DOHH2 (cell line): ENCODE data around the gene GOLGA6L24.
"Not testable (repeated sequence)": the region's sequence is repeated elsewhere in the genome, so short reads cannot be mapped to it uniquely, and the experiment has no call there.

Experiments
- H3F3A ChIP-seq: fragments of 200-600 bp; sonication (generic), shearing (Covaris generic); 2 replicates; pipeline ENCODE4 v1.6.0; 2016; ENCODE audit warnings: antibody characterized with exemption, mild to moderate bottlenecking; ENCODE audit not compliant: control insufficient read depth, insufficient read depth
- H3K27ac ChIP-seq: fragments of 200-600 bp; sonication (generic); 2 replicates; pipeline ENCODE4 v1.5.1; 2014; ENCODE audit warnings: low read depth, mild to moderate bottlenecking, low read length, moderate library complexity
- H3K27me3 ChIP-seq: fragments of 200-600 bp; sonication (generic); 2 replicates; pipeline ENCODE4 v1.6.1; 2014; ENCODE audit warnings: mild to moderate bottlenecking, low read length, mixed read lengths; ENCODE audit not compliant: control insufficient read depth
- H3K36me3 ChIP-seq: fragments of 200-600 bp; sonication (generic); 2 replicates; pipeline ENCODE4 v1.6.1; 2014; ENCODE audit warnings: mild to moderate bottlenecking, low read length, moderate library complexity, mixed read lengths; ENCODE audit not compliant: control insufficient read depth
- H3K4me1 ChIP-seq: fragments of 200-600 bp; sonication (generic); 2 replicates; pipeline ENCODE4 v1.6.1; 2014; ENCODE audit warnings: mild to moderate bottlenecking, low read length, mixed read lengths; ENCODE audit not compliant: control insufficient read depth
- H3K4me2 ChIP-seq: fragments of 200-600 bp; sonication (generic); 2 replicates; pipeline ENCODE4 v1.6.0; 2014; ENCODE audit warnings: mild to moderate bottlenecking, low read length, moderate library complexity
- H3K4me3 ChIP-seq: fragments of 200-600 bp; sonication (generic); 2 replicates; pipeline ENCODE4 v1.5.1; 2014; ENCODE audit warnings: mild to moderate bottlenecking, low read length, mixed read lengths
- H3K79me2 ChIP-seq: fragments of 200-600 bp; sonication (generic); 2 replicates; pipeline ENCODE4 v1.6.1; 2014; ENCODE audit warnings: mild to moderate bottlenecking, low read length, mixed read lengths; ENCODE audit not compliant: control insufficient read depth
- H3K9me2 ChIP-seq: fragments of 200-600 bp; sonication (generic); replicated peaks from 2 replicates; pipeline ENCODE4 v1.6.1; 2014; ENCODE audit warnings: mild to moderate bottlenecking, low read length, mixed read lengths; ENCODE audit not compliant: control insufficient read depth
- H3K9me3 ChIP-seq: fragments of 200-600 bp; sonication (generic); 2 replicates; pipeline ENCODE4 v1.6.1; 2014; ENCODE audit warnings: antibody characterized with exemption, low read length, mixed read lengths; ENCODE audit not compliant: control insufficient read depth, insufficient read depth
- H4K20me1 ChIP-seq: fragments of 200-600 bp; sonication (generic); 2 replicates; pipeline ENCODE4 v1.6.0; 2014; ENCODE audit warnings: low read depth, mild to moderate bottlenecking, antibody characterized with exemption, low read length, moderate library complexity; ENCODE audit not compliant: control insufficient read depth, insufficient read depth

GOLGA6L24 gene, protein sequence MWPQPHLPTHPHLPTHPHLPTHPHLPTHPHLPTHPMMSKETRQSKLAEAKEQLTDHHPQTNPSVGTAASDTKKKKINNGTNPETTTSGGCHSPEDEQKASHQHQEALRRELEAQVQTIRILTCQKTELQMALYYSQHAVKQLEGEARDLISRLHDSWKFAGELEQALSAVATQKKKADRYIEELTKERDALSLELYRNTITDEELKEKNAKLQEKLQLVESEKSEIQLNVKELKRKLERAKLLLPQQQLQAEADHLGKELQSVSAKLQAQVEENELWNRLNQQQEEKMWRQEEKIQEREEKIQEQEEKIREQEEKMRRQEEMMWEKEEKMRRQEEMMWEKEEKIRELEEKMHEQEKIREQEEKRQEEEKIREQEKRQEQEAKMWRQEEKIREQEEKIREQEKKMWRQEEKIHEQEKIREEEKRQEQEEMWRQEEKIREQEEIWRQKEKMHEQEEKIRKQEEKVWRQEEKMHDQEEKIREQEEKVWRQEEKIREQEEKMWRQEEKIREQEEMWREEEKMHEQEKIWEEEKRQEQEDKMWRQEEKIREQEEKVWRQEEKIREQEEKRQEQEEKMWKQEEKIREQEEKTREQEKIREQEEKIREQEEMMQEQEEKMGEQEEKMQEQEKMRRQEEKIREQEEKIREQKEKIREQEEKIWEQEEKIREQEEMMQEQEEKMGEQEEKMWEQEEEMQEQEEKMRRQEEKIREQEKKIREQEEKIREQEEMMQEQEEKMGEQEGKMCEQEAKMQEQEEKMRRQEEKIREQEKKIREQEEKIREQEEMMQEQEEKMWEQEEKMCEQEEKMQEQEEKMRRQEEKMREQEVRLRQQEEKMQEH

DNA sequence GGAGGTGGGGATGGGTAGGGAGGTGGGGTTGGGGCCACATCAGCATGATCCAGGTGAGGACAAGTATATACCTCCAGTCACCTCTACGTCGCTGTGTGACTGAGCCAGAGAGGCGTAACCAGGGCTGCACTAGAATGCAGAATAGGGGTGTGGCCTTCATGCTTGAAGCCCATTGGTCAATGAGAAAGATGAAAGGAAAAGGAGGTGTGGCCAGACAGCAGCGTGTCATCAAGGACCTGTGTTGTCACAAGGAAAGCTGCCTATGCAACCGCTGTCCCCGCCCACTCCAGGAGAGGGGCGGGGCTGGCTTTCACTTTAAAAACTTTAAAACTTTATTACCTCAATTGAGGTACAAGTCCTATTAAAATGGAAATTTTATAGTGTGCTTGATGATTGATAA lies at the start of gene GOLGA6L24:
GOLGA6L24 (minus strand) TSS at position 101 of the 400 bp plus-strand sequence; CDS start at position 40, 61 bp downstream.
- H4K20me1 ChIP-seq, H3K27ac ChIP-seq, H3K27me3 ChIP-seq, H3K9me3 ChIP-seq, H3K79me2 ChIP-seq, H3F3A ChIP-seq, H3K4me3 ChIP-seq, H3K9me2 ChIP-seq, H3K4me1 ChIP-seq, H3K4me2 ChIP-seq, H3K36me3 ChIP-seq: not testable (repeated sequence)

- not testable (repeated sequence) for H3K4me2 ChIP-seq, H3K27me3 ChIP-seq, H3K79me2 ChIP-seq, H4K20me1 ChIP-seq, H3K4me3 ChIP-seq, H3K9me2 ChIP-seq, H3K4me1 ChIP-seq, H3K27ac ChIP-seq, H3F3A ChIP-seq, H3K9me3 ChIP-seq, H3K36me3 ChIP-seq
Measured at GRCh38 chr15:28402774-28403435, 45.0 kb upstream of the GOLGA6L24 start.

GRCh38 chr15:28396022-28396421 lies 38.1 kb upstream of the GOLGA6L24 start:
- not testable (repeated sequence) for H3F3A ChIP-seq, H3K4me3 ChIP-seq, H3K4me2 ChIP-seq, H3K36me3 ChIP-seq, H3K4me1 ChIP-seq, H3K79me2 ChIP-seq, H3K27ac ChIP-seq, H4K20me1 ChIP-seq, H3K9me3 ChIP-seq, H3K27me3 ChIP-seq, H3K9me2 ChIP-seq

GRCh38 chr15:28380053-28380452 lies 22.2 kb upstream of the GOLGA6L24 start:
- H3K9me2 ChIP-seq, H3K27ac ChIP-seq, H4K20me1 ChIP-seq, H3K4me1 ChIP-seq, H3K79me2 ChIP-seq, H3K4me3 ChIP-seq, H3K36me3 ChIP-seq, H3K4me2 ChIP-seq, H3K27me3 ChIP-seq, H3K9me3 ChIP-seq, H3F3A ChIP-seq: not testable (repeated sequence)

DNA sequence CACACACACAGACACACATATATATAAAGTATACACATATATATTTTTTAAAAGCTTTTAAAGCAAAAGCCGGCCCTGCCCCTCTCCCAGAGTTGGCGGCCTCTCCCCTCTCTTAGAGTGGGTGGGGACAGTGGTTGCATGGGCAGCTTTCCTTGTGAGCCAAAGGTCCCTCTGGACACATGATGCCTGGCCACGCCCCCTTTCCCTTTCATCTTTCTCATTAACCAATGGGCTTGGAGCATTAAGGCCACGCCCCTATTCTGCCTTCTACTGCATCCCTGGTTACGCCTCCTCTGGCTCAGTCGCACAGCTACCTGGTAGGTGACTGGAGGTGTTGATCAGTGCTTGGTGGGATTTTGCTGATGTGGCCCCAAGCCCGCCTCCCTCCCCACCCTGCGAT lies 20.5 kb upstream of the GOLGA6L24 start, which contains the start of gene GOLGA8F:
GOLGA8F (plus strand) TSS at position 301 of the 400 bp plus-strand sequence; CDS start at position 399, 98 bp downstream.
- H3K9me3 ChIP-seq, H4K20me1 ChIP-seq, H3K36me3 ChIP-seq, H3F3A ChIP-seq, H3K79me2 ChIP-seq, H3K4me3 ChIP-seq, H3K9me2 ChIP-seq, H3K4me1 ChIP-seq, H3K27ac ChIP-seq, H3K4me2 ChIP-seq, H3K27me3 ChIP-seq: not testable (repeated sequence)

- not testable (repeated sequence) for H3K27me3 ChIP-seq, H3K9me2 ChIP-seq, H3F3A ChIP-seq
Measured at GRCh38 chr15:28365502-28365901, 7.6 kb upstream of the GOLGA6L24 start.

GRCh38 chr15:28322129-28322588 lies 35.7 kb downstream of the GOLGA6L24 start, which contains the start of gene HERC2:
HERC2 (minus strand) TSS chr15:28322179; CDS start chr15:28321433, 746 bp downstream.
- H4K20me1 ChIP-seq, H3K9me2 ChIP-seq, H3K27me3 ChIP-seq, H3K4me1 ChIP-seq, H3K9me3 ChIP-seq, H3F3A ChIP-seq: not testable (repeated sequence)
- H3K4me3 ChIP-seq = peak within 1 kb of the TSS; percentile 61
- peaks cover 25% of the 10 kb centered on the region for H3K79me2 ChIP-seq
- peak within 1 kb of the TSS; percentile 43; the same call in 1 of the 2 replicates for H3K27ac ChIP-seq
- peaks cover 12% of the 10 kb centered on the region for H3K36me3 ChIP-seq
- peak within 1 kb of the TSS; percentile 37; the same call in 1 of the 2 replicates for H3K4me2 ChIP-seq

More at GRCh38 chr15:28365502-28365901, 7.6 kb upstream of the GOLGA6L24 start:
- H3K79me2 ChIP-seq, H3K4me2 ChIP-seq, H4K20me1 ChIP-seq, H3K9me3 ChIP-seq, H3K36me3 ChIP-seq, H3K27ac ChIP-seq, H3K4me1 ChIP-seq, H3K4me3 ChIP-seq: not testable (repeated sequence)
